ENCODE data around the gene CHGA. TPM values are rescaled to one million over a fixed set of nuclear protein-coding genes. Genes with fewer than 3 reads are reported as not detected.
A peak's percentile ranks its signal among the peaks of the same experiment; 100 is the strongest.

Gene CHGA
- total and polyA plus RNA-seq, 2 of the 13 experiments (the other 11 are each of a cell fraction or from before 2014, with no cell fraction given), result not detected

DNA sequence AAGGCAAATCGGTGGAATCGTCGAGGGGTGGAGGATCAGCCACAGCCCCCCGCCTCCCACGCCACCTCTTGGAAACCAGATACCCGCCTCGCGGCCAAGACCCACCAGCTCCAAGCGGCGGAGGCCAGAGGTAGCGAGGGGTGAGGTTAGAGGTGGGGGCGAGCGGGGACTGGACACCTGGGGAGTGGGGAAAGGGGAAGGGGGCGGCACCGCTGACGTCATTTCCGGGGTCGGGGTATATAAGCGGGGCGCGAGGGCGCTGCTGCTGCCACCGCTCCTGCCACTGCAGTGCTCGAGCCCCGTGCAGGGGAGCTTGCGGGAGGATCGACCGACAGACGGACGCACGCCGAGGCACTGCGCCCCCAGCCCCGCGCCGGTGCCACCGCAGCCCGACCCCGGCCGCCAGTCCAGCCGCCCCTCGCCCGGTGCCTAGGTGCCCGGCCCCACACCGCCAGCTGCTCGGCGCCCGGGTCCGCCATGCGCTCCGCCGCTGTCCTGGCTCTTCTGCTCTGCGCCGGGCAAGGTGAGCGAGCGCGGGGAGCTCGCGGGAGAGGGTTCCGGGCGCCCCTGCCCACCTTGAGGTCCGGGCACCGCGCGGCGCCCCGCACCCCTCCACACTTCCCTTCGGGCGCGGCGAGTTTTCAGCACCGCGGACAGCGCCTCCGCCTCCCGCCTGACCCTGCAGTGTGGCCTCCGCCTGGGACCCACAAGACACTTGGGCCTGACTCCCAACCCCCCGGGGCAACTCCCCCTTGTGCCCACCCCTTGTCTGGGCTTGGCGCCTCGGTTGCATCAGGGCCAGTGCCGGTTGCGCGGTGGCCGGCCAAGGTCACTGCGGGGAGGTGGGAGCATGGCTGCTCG is at the start of gene CHGA (continued):
- TF ChIP-seq HOXA5 (CRISPR knock-in tag; IDR thresholded peaks at IDR 0.05) (peak; percentile 99), ZSCAN30 (CRISPR knock-in tag; IDR thresholded peaks at IDR 0.05) (0 out of 2 replicates have a peak, but pooled peaks have one; percentile 50), SUZ12 (IDR thresholded peaks at IDR 0.05; ENCODE audit: low read depth, low read length) (no peak), ZNF143 (CRISPR knock-in tag; IDR thresholded peaks at IDR 0.05) (no peak), GATAD2A (CRISPR knock-in tag; IDR thresholded peaks at IDR 0.05) (peak; percentile 40; the same call in 1 of the 2 replicates), CENPT (CRISPR knock-in tag; IDR thresholded peaks at IDR 0.05; ENCODE audit: low read depth) (0 out of 2 replicates have a peak, but pooled peaks have one; percentile 43), ZNF567 (CRISPR knock-in tag; IDR thresholded peaks at IDR 0.05; ENCODE audit: borderline replicate concordance) (no peak), NFE2L2 (IDR thresholded peaks at IDR 0.05; ENCODE audit: low read length) (no peak), MTF1 (CRISPR knock-in tag; IDR thresholded peaks at IDR 0.05) (0 out of 2 replicates have a peak, but pooled peaks have one; percentile 48), ATF7 (IDR thresholded peaks at IDR 0.05) (0 out of 2 replicates have a peak, but pooled peaks have one; percentile 23), ATF7 (CRISPR knock-in tag; IDR thresholded peaks at IDR 0.05) (no peak), NFYC (CRISPR knock-in tag; IDR thresholded peaks at IDR 0.05) (peak; percentile 30; the same call in 1 of the 2 replicates), ZC3H13 (CRISPR knock-in tag; IDR thresholded peaks at IDR 0.05) (peak; percentile 79; the same call in 1 of the 2 replicates), SMAD9 (CRISPR knock-in tag; IDR thresholded peaks at IDR 0.05) (peak; percentile 81; the same call in 1 of the 2 replicates), TBX3 (IDR thresholded peaks at IDR 0.05; ENCODE audit: borderline replicate concordance) (no peak), GLI4 (CRISPR knock-in tag; IDR thresholded peaks at IDR 0.05; ENCODE audit: borderline replicate concordance) (peak; percentile 70; the same call in 1 of the 2 replicates), ZNF850 (CRISPR knock-in tag; conservative IDR thresholded peaks at IDR 0.05) (no peak), ZBTB20 (CRISPR knock-in tag; IDR thresholded peaks at IDR 0.05; ENCODE audit: borderline replicate concordance, low read depth) (peak; percentile 92; the same call in 1 of the 2 replicates), ISL2 (CRISPR knock-in tag; IDR thresholded peaks at IDR 0.05) (peak; percentile 77)
- TF ChIP-seq, protein P1, sequence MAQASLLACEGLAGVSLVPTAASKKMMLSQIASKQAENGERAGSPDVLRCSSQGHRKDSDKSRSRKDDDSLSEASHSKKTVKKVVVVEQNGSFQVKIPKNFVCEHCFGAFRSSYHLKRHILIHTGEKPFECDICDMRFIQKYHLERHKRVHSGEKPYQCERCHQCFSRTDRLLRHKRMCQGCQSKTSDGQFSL (CRISPR knock-in tag; IDR thresholded peaks at IDR 0.05), result 0 out of 2 replicates have a peak, but pooled peaks have one; percentile 33
- TF ChIP-seq, protein P2, sequence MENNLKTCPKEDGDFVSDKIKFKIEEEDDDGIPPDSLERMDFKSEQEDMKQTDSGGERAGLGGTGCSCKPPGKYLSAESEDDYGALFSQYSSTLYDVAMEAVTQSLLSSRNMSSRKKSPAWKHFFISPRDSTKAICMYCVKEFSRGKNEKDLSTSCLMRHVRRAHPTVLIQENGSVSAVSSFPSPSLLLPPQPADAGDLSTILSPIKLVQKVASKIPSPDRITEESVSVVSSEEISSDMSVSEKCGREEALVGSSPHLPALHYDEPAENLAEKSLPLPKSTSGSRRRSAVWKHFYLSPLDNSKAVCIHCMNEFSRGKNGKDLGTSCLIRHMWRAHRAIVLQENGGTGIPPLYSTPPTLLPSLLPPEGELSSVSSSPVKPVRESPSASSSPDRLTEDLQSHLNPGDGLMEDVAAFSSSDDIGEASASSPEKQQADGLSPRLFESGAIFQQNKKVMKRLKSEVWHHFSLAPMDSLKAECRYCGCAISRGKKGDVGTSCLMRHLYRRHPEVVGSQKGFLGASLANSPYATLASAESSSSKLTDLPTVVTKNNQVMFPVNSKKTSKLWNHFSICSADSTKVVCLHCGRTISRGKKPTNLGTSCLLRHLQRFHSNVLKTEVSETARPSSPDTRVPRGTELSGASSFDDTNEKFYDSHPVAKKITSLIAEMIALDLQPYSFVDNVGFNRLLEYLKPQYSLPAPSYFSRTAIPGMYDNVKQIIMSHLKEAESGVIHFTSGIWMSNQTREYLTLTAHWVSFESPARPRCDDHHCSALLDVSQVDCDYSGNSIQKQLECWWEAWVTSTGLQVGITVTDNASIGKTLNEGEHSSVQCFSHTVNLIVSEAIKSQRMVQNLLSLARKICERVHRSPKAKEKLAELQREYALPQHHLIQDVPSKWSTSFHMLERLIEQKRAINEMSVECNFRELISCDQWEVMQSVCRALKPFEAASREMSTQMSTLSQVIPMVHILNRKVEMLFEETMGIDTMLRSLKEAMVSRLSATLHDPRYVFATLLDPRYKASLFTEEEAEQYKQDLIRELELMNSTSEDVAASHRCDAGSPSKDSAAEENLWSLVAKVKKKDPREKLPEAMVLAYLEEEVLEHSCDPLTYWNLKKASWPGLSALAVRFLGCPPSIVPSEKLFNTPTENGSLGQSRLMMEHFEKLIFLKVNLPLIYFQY (CRISPR knock-in tag; IDR thresholded peaks at IDR 0.05; ENCODE audit: borderline replicate concordance), result peak; percentile 85
- TF ChIP-seq, protein P3, sequence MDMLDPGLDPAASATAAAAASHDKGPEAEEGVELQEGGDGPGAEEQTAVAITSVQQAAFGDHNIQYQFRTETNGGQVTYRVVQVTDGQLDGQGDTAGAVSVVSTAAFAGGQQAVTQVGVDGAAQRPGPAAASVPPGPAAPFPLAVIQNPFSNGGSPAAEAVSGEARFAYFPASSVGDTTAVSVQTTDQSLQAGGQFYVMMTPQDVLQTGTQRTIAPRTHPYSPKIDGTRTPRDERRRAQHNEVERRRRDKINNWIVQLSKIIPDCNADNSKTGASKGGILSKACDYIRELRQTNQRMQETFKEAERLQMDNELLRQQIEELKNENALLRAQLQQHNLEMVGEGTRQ (IDR thresholded peaks at IDR 0.05; ENCODE audit: low read depth, low read length), result no peak
- TF ChIP-seq, protein P3 (CRISPR knock-in tag; IDR thresholded peaks at IDR 0.05; ENCODE audit: borderline replicate concordance), result no peak
